GM21515 (cell line): Measurements from ENCODE around the gene KCNMA1.

ENCODE experiments used
- ATAC-seq: cut with Tn5 transposase; IDR thresholded peaks from one replicate; pipeline ENCODE4 v1.9.1; 2021; ENCODE audit not compliant: unreplicated experiment

The KCNMA1 gene

GRCh38 chr10:77563638-77564270, 73.9 kb downstream of the KCNMA1 start:
- no peak for ATAC-seq

GRCh38 chr10:77562742-77563141, 74.9 kb downstream of the KCNMA1 start:
- no peak for ATAC-seq

GRCh38 chr10:77561991-77562390, 75.6 kb downstream of the KCNMA1 start:
- no peak for ATAC-seq

- no peak for ATAC-seq
Observed at GRCh38 chr10:77560471-77560870, 77.1 kb downstream of the KCNMA1 start.

GRCh38 chr10:77560052-77560451, 77.6 kb downstream of the KCNMA1 start:
- ATAC-seq: no peak

- no peak for ATAC-seq
Observed at GRCh38 chr10:77556990-77557601, 80.5 kb downstream of the KCNMA1 start.

- ATAC-seq: no peak
Observed at GRCh38 chr10:77555591-77556212, 81.9 kb downstream of the KCNMA1 start.

DNA sequence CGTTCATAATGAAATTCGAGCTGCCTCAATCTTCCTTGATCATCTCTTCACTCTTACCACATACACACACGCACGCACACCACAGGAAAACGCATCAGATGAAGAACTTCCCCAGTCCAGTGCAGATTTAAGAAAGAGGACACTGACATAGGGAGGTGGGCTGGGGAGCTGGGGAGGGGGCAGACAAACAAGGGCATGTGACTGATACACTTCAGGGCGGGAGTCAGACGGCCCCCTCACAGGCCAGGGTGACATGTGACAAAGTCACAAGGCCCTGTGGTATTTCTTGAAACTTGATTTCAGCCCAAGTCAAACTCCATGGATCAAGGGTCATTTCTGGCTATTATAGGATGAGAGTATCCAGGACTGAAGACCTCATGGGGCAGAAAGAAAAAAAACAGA, 82.6 kb downstream of the KCNMA1 start:
- ATAC-seq: no peak

- no peak for ATAC-seq
Observed at GRCh38 chr10:77553966-77554365, 83.6 kb downstream of the KCNMA1 start.

DNA sequence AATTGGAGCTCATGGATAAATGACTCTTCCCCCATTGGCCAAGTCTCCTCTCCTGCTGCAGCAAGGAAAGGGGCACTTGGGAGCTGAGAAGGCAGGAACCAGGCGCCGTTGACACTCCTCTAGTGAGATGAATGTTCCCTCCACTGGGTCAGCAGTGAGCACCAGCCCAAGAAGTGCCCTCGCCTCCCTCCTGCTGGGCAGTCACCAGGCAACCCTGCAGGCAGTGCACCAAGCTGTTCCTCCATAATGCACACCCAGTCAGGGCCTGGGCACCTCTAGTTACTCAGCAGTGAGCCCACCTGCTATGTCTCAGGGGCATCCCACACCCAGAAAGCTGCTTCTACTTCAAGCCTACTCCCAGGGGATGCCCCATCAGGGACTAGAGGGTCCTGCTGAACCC, 84.3 kb downstream of the KCNMA1 start:
- no peak for ATAC-seq

DNA sequence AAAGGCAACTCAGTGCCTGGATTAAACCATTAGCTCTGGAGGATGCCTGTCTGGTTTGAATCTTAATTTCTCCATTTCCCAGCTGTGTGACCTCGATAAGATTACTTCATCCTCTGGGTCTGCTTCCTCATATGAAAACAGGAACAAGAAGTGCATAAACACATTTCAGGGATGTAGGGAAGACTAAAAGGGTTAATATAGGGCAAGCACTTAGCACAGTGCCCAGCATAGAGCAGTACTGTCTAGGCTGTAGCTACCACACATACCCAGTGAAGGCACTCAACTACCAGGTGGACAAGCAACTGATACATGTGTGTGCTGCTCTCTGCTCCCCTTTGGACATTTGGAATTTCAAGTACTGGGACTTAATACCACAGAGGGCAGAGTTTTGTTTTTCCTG, 85.4 kb downstream of the KCNMA1 start:
- ATAC-seq: no peak

DNA sequence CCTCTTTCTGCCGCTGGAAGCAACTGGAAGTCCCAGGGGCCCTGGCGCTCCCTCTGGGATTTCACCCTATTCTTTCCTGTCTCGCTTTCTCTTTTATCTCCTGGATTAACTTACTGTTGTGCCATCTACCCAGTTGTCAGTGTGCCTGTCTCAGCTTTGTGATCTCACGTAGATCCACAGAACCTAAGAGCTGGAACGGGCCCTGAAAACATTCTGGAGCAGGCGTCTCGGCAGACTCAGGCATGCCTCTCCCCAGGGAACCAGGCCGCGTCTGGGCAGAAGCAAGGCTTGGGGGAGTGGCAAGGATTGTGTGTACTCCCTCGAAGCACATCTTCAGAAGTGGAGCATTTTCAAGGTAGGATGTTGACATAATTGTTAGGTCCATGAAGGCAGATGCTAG, 87.2 kb downstream of the KCNMA1 start:
- no peak for ATAC-seq

DNA sequence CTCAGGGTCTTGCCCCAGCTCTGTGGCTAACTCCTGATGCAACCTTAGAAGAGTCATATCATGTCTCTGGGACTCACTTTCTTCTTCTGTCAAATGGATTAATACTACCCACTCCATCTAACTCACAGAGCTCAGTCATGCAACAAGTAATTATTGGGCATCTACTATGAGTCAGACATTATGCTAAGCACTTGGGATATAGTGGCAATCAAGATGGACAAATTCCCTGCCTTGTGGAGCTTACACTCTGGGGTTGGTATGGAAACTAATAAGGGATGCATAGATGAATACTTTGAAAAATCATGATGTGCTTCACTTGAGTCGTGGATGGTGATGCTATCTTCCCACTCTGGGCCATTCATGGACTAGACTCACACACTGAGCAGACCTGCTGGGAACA, 88.9 kb downstream of the KCNMA1 start:
- no peak for ATAC-seq

DNA sequence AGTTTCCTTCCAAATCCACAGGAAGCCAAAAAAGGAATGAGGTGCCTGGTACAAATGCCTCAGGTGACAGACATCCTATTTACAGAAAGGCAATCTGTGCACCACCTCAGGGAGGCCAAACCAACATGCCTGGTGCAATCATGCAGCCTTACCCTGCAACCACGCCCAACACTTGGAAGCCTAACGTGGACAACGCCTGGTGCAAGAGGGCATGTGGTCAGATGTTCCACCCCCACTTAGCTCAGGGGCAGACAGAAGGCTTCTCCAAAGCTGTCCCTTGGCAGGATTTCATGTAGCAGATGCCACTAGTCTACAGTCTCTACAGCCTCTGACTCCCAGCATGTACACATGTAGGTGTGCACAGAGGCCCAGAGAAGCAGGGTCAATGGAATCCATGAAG, 89.5 kb downstream of the KCNMA1 start:
- no peak for ATAC-seq

DNA sequence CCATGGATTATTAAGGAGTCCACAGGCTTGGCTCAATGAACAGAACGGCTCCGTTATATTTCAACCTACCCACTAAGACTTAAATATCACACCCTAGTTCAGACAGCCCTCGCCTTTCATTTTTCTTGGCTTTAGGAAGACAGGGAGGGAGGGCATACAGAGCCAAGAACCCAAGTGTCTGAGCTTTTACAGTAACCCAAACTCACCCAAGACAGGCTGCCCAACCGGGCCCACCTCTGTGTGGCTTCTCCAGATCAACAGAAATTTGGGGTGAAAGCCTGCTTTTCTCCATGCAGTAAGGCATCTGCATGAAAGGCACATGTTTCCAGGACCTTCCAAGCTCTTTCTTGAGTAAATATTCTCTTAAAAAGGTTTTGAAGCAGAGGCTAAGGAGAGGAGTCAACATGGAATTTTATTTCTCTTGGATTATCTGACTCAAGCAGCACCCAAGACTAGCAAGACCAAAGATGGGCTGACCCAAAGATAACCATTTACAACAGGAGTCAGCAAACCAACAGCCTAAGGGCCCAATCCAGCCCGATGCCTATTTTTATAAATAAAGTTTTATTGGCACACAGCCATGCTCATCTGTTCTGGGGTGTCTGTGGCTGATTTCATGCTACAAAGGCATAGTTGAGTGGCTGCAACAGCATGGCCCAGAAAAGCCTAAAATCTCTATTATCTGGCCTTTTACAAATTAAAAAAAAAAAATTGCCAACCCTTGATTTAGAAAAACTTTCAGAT, 90.1 kb downstream of the KCNMA1 start:
- no peak for ATAC-seq

GRCh38 chr10:77546042-77546441, 91.6 kb downstream of the KCNMA1 start:
- no peak for ATAC-seq

DNA sequence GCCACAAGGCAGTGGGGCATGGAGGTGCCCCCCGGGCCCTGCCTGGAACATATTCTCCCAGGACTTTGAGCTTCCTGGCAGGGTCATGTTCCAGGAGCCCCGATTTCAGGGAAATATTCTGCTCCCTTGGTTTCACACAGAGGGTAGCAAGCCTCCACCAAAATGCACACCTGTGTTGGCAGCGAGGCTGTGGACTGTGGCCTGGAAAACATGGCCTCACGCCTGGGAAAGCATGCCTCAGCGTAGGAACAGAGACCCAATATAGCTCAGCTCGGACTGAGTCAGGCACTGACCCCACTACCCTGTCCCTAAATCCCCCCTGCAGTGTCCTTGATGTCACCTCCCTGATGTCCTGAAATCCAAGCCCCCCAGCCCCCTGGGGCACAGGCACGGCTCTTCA, 92.0 kb downstream of the KCNMA1 start:
- no peak for ATAC-seq

- ATAC-seq: no peak
Observed at GRCh38 chr10:77544617-77545016, 93.0 kb downstream of the KCNMA1 start.

DNA sequence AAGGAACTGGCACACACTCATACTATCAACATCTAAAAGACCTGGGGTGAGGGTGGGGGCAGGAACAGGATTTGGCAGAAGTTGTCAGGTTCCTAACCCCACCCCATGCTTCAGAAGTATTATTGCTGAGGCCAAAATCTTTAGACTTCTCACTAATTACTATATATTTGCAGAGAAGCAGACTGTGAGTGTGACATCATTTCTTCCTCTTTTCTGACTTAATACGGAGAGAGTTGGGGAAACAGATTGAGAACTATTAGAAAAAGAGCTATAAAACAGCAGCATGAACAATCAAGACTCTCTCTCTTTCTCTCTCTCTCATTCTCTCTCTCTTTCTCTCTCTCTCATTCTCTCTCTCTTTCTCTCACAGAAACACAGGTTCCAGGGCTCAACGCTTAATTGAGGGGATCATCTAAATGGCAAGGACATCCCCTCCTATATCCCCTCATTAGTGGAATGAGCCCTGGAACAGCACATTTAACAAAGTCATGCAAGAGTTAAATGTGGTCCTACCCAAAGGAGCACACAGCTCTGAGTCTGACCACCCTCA, 94.8 kb downstream of the KCNMA1 start:
- ATAC-seq: no peak

GRCh38 chr10:77541944-77542343, 95.7 kb downstream of the KCNMA1 start:
- ATAC-seq: no peak

- ATAC-seq: no peak
Observed at GRCh38 chr10:77541247-77541646, 96.4 kb downstream of the KCNMA1 start.
